HG03097 (cell line): ENCODE results near the gene CD82.
"Not testable (repeated sequence)": the region's sequence is repeated elsewhere in the genome, so short reads cannot be mapped to it uniquely, and the experiment has no call there.

Experiments used
- ATAC-seq: cut with Tn5 transposase; IDR thresholded peaks from one replicate; pipeline ENCODE4 v1.9.1; 2021; ENCODE audit not compliant: unreplicated experiment, low FRiP score

CD82 gene

GRCh38 chr11:44559207-44559939 lies 6.1 kb upstream of the CD82 start:
- ATAC-seq: peak; percentile 65

- ATAC-seq: not testable (repeated sequence)
These were observed 5.5 kb upstream of the CD82 start for GRCh38 chr11:44559940-44560300.

- no peak for ATAC-seq
These were observed 4.1 kb upstream of the CD82 start for GRCh38 chr11:44561275-44561805.

- ATAC-seq: no peak
These were observed 3.3 kb upstream of the CD82 start for GRCh38 chr11:44561964-44562734.

- no peak for ATAC-seq
These were observed 2.5 kb upstream of the CD82 start for GRCh38 chr11:44562845-44563460.

GRCh38 chr11:44563711-44564110 lies 1.8 kb upstream of the CD82 start:
- ATAC-seq: no peak

GRCh38 chr11:44564166-44564565 lies 1.3 kb upstream of the CD82 start:
- ATAC-seq: no peak

- ATAC-seq: no peak
These were observed 723 bp upstream of the CD82 start for GRCh38 chr11:44564670-44565210.

- ATAC-seq: no peak
These were observed 788 bp downstream of the CD82 start for GRCh38 chr11:44565953-44566949.

GRCh38 chr11:44566952-44567875 lies 1.8 kb downstream of the CD82 start:
- ATAC-seq: no peak

- no peak for ATAC-seq
These were observed 2.4 kb downstream of the CD82 start for GRCh38 chr11:44567876-44568256.

GRCh38 chr11:44568331-44568657 lies 2.8 kb downstream of the CD82 start:
- no peak for ATAC-seq

GRCh38 chr11:44568658-44569473 lies 3.4 kb downstream of the CD82 start:
- ATAC-seq: peak; percentile 33

- no peak for ATAC-seq
These were observed 5.1 kb downstream of the CD82 start for GRCh38 chr11:44570411-44571155.

GRCh38 chr11:44571871-44572270 lies 6.4 kb downstream of the CD82 start:
- ATAC-seq: no peak

- no peak for ATAC-seq
These were observed 7.0 kb downstream of the CD82 start for GRCh38 chr11:44572436-44572835.

- no peak for ATAC-seq
These were observed 7.4 kb downstream of the CD82 start for GRCh38 chr11:44572884-44573283.

GRCh38 chr11:44573333-44573732 lies 7.9 kb downstream of the CD82 start:
- no peak for ATAC-seq
